Measurements from ENCODE around the gene NPM1. TPM values are rescaled to one million over a fixed set of nuclear protein-coding genes. Genes with fewer than 3 reads are reported as not detected.

Gene NPM1
- total and polyA plus RNA-seq, 2 of the 13 experiments (the other 11 are each of a cell fraction or from before 2014, with no cell fraction given), result 2,047 to 3,353 TPM

- no peak; the same call in 1 of the 2 replicates for TF ChIP-seq ZNF761 (CRISPR knock-in tag; conservative IDR thresholded peaks at IDR 0.05)
- peak; percentile 89 for TF ChIP-seq PHF8 (CRISPR knock-in tag; IDR thresholded peaks at IDR 0.05)
- TF ChIP-seq BORCS8-MEF2B (CRISPR knock-in tag; IDR thresholded peaks at IDR 0.05), result peak; percentile 84
- no peak for TF ChIP-seq DMTF1 (CRISPR knock-in tag; IDR thresholded peaks at IDR 0.05)
- peak; percentile 79 for TF ChIP-seq ZBTB7B (CRISPR knock-in tag; IDR thresholded peaks at IDR 0.05)
- TF ChIP-seq EP300 (IDR thresholded peaks at IDR 0.05; ENCODE audit: low read depth in 2 of 2, low read length in 2 of 2), result no peak
- TF ChIP-seq EP300 (CRISPR knock-in tag; IDR thresholded peaks at IDR 0.05; ENCODE audit: borderline replicate concordance), result no peak
- TF ChIP-seq POLR2G (IDR thresholded peaks at IDR 0.05; ENCODE audit: low read depth, low read length), result peak; percentile 97
- no peak for TF ChIP-seq SP1 (IDR thresholded peaks at IDR 0.05)
- no peak; the same call in 1 of the 2 replicates for TF ChIP-seq SP1 (CRISPR knock-in tag; IDR thresholded peaks at IDR 0.05)
- no peak for TF ChIP-seq ZNF691 (CRISPR knock-in tag; IDR thresholded peaks at IDR 0.05; ENCODE audit: borderline replicate concordance, low read depth)
- TF ChIP-seq ZFP36 (IDR thresholded peaks at IDR 0.05; ENCODE audit: borderline replicate concordance, low read depth, low read length, partially characterized antibody), result no peak
- no peak; the same call in 1 of the 2 replicates for TF ChIP-seq SOX13 (IDR thresholded peaks at IDR 0.05)
- TF ChIP-seq SOX13 (CRISPR knock-in tag; conservative IDR thresholded peaks at IDR 0.05 in 1 of 2, IDR thresholded peaks at IDR 0.05 in 1 of 2), result no peak; a peak in 1 of 4 replicates
- peak; percentile 88; the same call in 1 of the 2 replicates for TF ChIP-seq ZNF784 (CRISPR knock-in tag; IDR thresholded peaks at IDR 0.05; ENCODE audit: borderline replicate concordance)
- TF ChIP-seq NRL (CRISPR knock-in tag; IDR thresholded peaks at IDR 0.05; ENCODE audit: borderline replicate concordance), result no peak
- no peak for TF ChIP-seq PBX3 (CRISPR knock-in tag; IDR thresholded peaks at IDR 0.05; ENCODE audit: borderline replicate concordance)
- TF ChIP-seq ZFP82 (CRISPR knock-in tag; IDR thresholded peaks at IDR 0.05; ENCODE audit: borderline replicate concordance), result no peak
- peak; percentile 80; the same call in 1 of the 2 replicates for TF ChIP-seq FOXK1 (CRISPR knock-in tag; IDR thresholded peaks at IDR 0.05; ENCODE audit: borderline replicate concordance, low read depth)
- no peak for TF ChIP-seq TRIM24 (CRISPR knock-in tag; IDR thresholded peaks at IDR 0.05)
- no peak for TF ChIP-seq MTA3 (CRISPR knock-in tag; IDR thresholded peaks at IDR 0.05)
- TF ChIP-seq MLLT10 (CRISPR knock-in tag; IDR thresholded peaks at IDR 0.05), result no peak
- TF ChIP-seq PRDM4 (CRISPR knock-in tag; IDR thresholded peaks at IDR 0.05; ENCODE audit: borderline replicate concordance), result peak; percentile 75; the same call in 1 of the 2 replicates
Observed at GRCh38 chr5:171387345-171387969, at the start of gene NPM1 (continued).

Data from HepG2 (cell line).